Measurements from ENCODE around the gene ADAMTS13.
"Not testable (repeated sequence)": the region's sequence is repeated elsewhere in the genome, so short reads cannot be mapped to it uniquely, and the experiment has no call there.

ADAMTS13 gene

DNA sequence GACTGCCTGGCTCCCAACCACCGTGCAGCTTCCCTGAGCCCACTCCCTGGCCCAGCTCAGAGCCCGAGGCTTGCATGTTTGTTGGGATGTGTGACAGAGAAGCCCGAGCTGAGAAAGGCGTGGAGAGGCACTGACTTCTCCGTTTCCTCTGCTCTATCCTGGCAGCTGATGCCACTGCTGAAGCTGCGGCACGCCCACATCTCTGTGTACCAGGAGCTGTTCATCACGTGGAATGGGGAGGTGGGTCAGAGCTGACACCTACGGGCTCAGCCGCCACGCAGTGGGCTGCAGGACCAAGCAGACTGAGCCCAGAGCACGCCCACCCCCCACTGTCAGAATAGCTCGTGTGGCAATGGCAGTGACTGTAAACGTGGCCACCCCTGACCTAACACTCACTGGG, 36.7 kb upstream of the ADAMTS13 start:
- TF ChIP-seq, protein P1, sequence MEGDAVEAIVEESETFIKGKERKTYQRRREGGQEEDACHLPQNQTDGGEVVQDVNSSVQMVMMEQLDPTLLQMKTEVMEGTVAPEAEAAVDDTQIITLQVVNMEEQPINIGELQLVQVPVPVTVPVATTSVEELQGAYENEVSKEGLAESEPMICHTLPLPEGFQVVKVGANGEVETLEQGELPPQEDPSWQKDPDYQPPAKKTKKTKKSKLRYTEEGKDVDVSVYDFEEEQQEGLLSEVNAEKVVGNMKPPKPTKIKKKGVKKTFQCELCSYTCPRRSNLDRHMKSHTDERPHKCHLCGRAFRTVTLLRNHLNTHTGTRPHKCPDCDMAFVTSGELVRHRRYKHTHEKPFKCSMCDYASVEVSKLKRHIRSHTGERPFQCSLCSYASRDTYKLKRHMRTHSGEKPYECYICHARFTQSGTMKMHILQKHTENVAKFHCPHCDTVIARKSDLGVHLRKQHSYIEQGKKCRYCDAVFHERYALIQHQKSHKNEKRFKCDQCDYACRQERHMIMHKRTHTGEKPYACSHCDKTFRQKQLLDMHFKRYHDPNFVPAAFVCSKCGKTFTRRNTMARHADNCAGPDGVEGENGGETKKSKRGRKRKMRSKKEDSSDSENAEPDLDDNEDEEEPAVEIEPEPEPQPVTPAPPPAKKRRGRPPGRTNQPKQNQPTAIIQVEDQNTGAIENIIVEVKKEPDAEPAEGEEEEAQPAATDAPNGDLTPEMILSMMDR (conservative IDR thresholded peaks at IDR 0.05; ENCODE audit: low read depth, low read length): no peak
- no peak for DNase-seq (ENCODE audit: low read depth)
- no peak overlapping the region for H3K4me3 ChIP-seq (ENCODE audit: low read length)

DNA sequence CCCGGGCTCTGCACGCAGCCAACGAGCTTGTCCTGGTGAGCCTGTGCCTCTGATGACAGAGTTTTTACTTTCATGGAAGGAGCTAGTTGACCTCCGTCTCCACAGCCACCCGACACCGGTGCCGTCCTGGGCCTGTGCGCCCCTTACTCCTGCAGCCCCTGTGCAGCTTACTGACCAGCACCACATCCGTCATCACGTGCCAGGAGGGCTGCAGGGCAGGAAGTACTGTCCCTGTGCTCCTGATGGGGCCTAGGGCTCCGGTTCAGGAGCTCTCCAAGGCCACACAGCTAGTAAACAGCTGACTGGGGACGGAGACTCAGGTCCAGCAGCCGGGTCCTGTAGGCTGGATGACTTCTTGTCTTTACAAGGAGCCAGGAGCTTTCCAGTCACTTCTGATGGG, 35.8 kb upstream of the ADAMTS13 start:
- TF ChIP-seq, protein P1 (conservative IDR thresholded peaks at IDR 0.05; ENCODE audit: low read depth, low read length): no peak
- DNase-seq (ENCODE audit: low read depth): no peak

DNA sequence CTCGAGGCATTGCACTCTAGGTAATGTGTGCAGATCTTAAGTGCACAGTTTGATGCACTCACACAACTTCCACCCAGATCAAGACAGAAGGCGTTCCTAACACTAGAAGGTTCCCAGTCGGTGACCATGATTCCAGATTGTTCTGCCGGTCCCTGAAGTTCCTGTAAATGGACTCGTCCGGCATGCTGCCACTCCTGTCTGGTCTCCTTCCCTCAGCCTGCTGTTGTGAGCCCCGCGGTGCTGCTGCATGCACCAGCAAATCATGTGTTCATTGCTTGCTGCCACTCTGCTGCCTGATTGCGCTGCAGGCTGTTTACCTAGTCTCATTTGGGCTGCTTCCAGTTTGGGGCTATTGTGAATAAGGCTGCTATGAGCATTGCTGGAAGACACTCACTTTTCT, 34.5 kb upstream of the ADAMTS13 start:
- no peak for DNase-seq (ENCODE audit: low read depth)
- no peak overlapping the region for H3K4me3 ChIP-seq (ENCODE audit: low read length)
- TF ChIP-seq, protein P1 (conservative IDR thresholded peaks at IDR 0.05; ENCODE audit: low read depth, low read length): no peak

More for the DNA sequence above, 35.8 kb upstream of the ADAMTS13 start:
- H3K4me3 ChIP-seq (ENCODE audit: low read length): no peak overlapping the region

DNA sequence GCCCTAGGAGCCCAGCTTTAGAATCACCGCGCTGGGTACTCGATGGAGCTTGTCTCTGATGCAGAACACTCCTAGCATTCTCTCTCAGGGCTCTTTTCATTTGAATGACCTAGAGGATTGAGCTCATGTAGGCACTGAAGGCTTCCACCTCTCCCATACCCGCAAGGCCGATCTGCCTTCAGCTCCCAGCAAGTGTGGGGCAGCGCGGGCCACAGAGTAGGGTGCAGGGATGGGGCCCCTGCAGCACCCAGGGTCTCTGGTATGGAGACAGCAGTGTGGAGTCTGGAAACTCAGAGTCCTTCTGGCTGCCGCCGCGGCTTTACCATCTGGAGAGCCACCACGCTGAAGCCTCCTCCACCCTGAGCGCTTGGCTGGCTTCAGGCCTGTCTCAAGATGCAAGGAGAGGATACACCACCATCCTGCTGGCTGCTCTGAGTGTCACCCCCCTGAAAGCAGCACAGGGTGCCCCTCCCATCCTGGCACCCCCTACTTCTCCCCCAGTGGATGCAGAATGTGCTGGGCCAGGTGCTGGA, 33.1 kb upstream of the ADAMTS13 start:
- TF ChIP-seq, protein P1 (conservative IDR thresholded peaks at IDR 0.05; ENCODE audit: low read depth, low read length): no peak
- DNase-seq (ENCODE audit: low read depth): no peak
- H3K4me3 ChIP-seq (ENCODE audit: low read length): no peak overlapping the region

DNA sequence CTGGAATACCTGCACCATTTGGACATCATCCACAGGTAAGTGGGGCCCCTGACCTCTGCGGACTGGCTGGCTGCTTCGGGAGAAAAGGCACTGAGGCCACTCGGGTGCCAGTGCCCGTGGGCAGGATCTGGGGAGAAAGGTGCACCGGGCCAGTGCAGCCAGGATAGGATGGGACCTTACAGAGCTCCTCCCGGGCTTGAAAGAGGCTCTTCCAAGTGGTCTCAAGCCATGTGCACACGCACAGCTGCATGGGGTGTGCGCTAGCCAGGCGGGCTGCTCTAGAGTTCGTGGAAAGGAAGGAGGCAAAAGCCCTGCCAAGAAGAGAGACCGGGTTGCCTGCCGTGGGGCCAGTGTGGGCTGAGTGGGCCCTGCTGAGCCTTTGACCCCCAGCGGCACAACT, 32.6 kb upstream of the ADAMTS13 start:
- TF ChIP-seq, protein P1 (conservative IDR thresholded peaks at IDR 0.05; ENCODE audit: low read depth, low read length): no peak
- H3K4me3 ChIP-seq (ENCODE audit: low read length): no peak overlapping the region
- DNase-seq (ENCODE audit: low read depth): no peak

DNA sequence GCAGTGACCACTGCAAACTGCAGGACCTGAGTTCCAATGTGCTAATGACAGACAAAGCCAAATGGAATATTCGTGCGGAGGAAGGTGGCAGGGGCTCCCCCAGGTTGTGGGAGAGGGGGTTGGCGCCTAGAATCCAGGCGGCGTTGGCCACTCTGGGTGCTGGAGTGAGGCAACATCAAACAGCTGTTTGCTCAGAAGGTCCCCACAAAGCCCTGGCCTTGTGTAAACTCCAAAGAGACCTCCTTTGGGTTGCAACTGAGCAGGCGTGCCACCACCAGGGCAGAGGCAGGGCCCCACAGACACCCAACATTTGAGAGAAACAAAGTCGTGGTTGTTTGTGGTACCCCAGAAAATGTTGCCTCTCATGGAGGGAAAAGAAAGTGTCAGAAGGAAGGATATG, 31.5 kb upstream of the ADAMTS13 start:
- DNase-seq (ENCODE audit: low read depth): no peak
- TF ChIP-seq, protein P1 (conservative IDR thresholded peaks at IDR 0.05; ENCODE audit: low read depth, low read length): no peak

DNA sequence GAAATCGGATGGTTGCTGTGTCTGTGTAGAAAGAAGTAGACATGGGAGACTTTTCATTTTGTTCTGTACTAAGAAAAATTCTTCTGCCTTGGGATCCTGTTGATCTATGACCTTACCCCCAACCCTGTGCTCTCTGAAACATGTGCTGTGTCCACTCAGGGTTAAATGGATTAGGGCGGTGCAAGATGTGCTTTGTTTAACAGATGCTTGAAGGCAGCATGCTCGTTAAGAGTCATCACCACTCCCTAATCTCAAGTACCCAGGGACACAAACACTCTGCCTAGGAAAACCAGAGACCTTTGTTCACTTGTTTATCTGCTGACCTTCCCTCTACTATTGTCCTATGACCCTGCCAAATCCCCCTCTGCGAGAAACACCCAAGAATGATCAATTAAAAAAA, 30.7 kb upstream of the ADAMTS13 start:
- not testable (repeated sequence) for DNase-seq (ENCODE audit: low read depth)

More for the DNA sequence above, 31.5 kb upstream of the ADAMTS13 start:
- H3K4me3 ChIP-seq (ENCODE audit: low read length): no peak overlapping the region

DNA sequence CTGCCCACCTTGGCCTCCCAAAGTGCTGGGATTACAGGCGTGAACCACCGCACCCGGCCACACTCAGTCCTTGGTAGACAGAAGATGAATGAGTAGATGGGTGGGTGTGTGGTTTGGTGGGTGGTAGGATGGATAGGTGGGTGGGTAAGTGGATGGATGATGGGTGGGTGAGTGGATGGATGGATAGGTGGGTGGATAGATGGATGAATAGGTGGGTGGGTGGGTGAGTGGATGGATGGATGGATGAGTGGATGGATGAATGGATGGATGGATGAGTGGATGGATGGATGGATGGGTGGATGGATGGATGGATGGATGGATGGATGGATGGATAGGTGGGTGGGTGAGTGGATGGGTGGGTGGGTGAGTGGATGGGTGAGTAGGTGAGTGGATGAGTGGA, 29.9 kb upstream of the ADAMTS13 start:
- DNase-seq (ENCODE audit: low read depth): not testable (repeated sequence)

More for the DNA sequence above, 30.7 kb upstream of the ADAMTS13 start:
- not testable (repeated sequence) for H3K4me3 ChIP-seq (ENCODE audit: low read length)

More for the DNA sequence above, 29.9 kb upstream of the ADAMTS13 start:
- H3K4me3 ChIP-seq (ENCODE audit: low read length): not testable (repeated sequence)

All from retinal pigment epithelial cell (primary cell).